ENCODE measurements around the gene ARHGEF39.
A peak's percentile ranks its signal among the peaks of the same experiment; 100 is the strongest.
"Not testable (repeated sequence)": the region's sequence is repeated elsewhere in the genome, so short reads cannot be mapped to it uniquely, and the experiment has no call there.

The ARHGEF39 gene

GRCh38 chr9:35649431-35650340 lies 15.3 kb downstream of the ARHGEF39 start:
- DNase-seq: peak; percentile 65

- peak; percentile 94 for DNase-seq
These were observed 18.3 kb downstream of the ARHGEF39 start for GRCh38 chr9:35646533-35647265.

DNA sequence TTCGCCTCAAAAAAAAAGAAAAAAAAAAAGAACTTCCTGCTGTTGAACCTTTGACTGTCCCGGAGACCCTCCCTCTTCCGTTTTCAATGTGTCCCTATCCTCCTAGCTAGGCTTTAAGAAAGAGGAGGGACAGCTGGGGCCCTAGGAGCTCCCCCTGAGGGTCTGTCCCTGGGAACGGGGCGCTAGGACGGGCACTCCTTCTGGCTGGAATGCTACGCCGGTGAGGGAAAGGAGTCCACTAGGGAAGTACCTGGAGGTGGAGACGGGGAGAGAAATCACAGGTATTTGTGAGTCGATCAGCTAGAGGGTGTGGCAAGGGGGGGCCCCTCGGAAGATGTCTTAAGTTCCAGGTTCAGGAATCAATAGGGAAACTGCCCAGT lies 18.9 kb downstream of the ARHGEF39 start:
- peak; percentile 25 for DNase-seq

- DNase-seq: not testable (repeated sequence)
These were observed 19.3 kb downstream of the ARHGEF39 start for GRCh38 chr9:35645736-35646135.

DNA sequence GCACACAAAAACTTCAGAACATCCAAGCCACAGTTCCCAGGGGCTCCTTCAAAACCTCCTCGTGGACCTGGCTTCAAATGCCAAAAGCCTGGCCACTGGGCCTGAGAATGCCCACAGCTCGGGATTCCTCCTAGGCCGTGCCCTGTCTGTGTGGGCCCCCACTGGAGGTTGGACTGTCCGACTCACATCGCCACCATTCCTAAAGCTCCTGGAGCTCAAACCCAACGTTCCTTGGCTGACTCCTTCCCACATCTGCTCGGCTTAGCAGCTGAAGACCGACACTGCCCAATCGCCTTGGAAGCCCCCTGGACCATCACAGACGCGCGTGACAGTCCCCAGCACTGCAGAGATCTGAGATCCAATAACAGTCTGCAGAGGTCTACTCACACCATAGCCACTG lies 21.9 kb downstream of the ARHGEF39 start:
- no peak for DNase-seq

DNA sequence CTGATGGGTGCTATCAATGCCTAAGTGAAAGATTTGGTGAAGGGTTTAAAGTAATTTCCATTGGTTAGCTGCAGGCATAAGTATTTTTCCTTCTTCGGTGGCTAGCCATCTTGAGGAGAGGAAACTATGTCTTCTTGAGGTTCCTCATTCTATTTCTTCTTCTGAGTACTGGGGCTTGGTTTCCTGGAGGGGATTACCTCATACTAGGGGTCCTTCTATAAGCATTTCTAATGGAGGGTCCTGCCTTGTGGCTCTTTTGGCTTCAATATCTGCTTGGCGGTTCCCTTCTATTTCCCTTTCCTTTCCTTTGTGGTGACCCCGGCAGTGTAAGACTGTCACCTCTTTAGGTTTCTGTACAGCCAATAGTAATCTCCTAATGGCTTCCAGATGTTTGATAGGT lies 23.5 kb downstream of the ARHGEF39 start:
- not testable (repeated sequence) for DNase-seq

- not testable (repeated sequence) for DNase-seq
These were observed 24.6 kb downstream of the ARHGEF39 start for GRCh38 chr9:35640431-35640830.

DNA sequence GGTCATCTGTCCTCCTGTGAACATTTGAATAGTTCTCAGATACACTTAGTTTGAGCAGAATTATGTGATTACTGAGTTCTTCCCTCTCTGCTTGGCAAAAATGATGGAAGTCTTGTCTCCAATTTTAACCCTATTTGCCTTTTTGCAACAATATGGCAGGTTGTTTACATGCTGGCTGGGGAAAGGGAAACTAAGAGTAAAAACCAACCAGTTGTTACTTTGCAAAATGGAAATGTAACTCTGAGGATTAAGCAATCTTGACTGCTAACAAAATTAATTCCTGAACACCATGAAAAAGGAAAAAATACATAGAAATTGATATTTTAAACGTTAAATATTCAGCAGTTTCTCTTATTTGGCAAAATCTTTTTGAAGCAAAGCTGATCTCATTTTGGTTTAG lies 25.4 kb downstream of the ARHGEF39 start:
- DNase-seq: no peak

GRCh38 chr9:35639225-35639624 lies 25.8 kb downstream of the ARHGEF39 start:
- DNase-seq: not testable (repeated sequence)

DNA sequence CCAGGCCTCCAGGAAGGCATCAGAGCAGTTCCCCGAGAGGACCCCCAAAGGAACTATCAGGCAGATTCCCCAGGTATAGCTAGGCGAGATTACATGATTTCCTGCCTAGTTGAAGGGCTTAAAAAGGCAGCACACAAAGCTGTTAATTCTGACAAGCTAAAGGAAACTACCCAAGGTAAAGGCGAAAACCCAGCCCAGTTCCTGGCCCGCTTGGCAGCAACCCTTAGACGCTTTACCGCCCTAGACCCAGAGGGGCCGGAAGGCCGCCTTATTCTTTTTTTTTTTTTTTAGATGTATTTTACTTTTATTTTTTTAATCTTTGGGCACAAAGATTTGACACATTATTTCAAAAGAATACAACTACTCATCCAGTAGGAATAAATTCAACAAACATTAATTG lies 26.2 kb downstream of the ARHGEF39 start:
- DNase-seq: not testable (repeated sequence)

DNA sequence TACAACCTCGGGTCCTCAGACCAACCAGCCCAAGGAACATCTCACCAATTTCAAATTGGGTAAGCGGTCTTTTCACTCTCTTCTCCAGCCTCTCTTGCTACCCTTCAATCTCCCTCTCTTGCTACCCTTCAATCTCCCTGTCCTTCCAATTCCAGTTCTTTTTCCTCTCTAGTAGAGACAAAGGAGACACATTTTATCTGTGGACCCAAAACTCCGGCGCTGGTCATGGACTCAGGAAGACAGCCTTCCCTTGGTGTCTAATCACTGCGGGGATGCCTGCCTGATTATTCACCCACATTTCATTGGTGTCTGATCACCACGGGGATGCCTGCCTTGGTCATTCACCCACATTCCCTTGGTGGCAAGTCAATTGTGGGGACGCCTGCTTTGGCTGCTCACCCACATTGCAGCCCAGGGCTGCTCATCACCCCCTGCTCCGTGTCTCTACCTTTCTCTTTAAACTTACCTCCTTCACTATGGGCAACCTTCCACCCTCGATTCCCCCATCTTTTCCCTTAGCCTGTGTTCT lies 27.5 kb downstream of the ARHGEF39 start:
- not testable (repeated sequence) for DNase-seq

DNA sequence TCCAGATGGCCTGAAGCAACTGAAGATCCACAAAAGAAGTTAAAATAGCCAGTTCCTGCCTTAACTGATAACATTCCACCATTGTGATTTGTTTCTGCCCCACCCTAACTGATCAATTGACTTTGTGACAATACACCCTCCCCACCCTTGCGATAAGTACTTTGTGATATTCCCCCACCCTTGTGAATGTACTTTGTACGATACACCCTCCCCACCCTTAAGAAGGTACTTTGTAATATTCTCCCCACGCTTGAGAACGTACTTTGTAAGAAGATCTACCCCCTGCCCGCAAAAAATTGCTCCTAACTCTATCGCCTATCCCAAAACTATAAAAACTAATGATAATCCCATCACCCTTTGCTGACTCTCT lies 28.1 kb downstream of the ARHGEF39 start:
- not testable (repeated sequence) for DNase-seq

DNA sequence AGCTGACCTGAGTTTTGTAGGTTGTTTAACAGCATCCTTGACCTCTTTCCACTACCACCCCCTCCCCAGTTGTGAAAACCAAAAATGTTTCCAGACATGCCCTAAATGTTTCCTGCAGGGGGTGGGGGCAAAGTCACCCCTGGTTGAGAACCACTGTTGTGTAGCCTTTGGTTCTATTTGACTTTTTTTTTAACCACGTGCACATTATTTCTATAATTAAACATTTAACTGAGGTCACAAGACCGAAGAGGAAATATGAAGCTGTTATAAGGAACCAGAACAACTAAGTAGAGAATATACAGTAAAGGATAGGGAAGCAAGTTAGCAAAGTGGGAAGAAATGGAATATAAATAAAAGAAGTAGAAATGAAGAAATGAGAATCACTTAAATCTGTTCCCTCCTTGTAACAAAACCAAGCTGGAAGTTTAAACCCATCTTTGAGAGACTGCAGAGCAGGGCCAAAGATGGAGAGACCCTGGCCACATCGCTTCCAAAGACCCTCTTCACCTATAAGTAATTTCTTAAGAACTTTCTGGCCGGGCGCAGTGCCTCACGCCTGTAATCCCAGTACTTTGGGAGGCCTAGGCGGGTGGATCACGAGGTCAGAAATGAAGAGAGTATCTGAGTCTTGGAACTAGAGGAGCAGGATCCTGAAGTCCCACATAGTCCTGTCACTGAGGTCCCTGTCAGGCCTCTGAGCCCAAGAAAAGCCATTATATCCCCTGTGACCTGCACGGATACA lies 28.7 kb downstream of the ARHGEF39 start:
- no peak for DNase-seq

DNA sequence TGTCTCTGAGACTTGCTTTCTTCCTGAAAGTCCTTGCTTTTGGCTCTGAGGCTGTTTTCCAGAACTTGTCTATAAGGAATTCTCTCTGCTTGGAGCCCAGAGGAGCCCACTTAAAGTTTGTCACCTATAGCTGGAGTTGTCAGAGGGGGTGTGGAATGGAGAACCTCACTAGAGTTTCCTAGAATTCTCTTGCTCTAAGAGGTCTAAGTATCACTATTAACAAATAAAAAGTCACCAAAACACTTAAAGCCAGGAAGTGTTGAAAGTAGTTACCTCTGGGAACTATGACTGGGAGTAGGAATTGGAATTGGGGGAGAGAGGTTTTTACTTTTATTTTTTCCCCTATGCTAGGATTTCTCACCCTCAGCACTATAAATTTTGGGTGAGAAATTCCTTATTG lies 29.3 kb downstream of the ARHGEF39 start:
- DNase-seq: no peak

DNA sequence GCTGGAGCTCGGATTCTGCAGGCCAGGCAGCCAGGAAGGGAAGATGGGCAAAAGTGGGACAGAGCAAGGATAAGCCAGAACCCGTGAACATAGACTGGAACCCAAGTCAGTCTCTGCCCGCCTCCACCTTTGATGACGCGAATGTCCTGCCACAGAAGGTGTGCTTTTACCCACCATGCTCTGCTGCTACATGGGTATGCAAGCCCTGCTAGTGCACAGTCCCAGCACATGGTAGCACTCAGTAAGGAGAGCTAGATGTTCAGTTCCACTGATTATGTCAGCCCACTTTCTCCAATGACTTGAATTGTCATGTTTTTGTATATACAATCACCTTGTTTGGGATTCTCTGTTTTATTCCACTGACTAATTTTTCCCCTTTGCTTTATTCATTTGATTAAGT lies 35.4 kb downstream of the ARHGEF39 start:
- DNase-seq: no peak

DNA sequence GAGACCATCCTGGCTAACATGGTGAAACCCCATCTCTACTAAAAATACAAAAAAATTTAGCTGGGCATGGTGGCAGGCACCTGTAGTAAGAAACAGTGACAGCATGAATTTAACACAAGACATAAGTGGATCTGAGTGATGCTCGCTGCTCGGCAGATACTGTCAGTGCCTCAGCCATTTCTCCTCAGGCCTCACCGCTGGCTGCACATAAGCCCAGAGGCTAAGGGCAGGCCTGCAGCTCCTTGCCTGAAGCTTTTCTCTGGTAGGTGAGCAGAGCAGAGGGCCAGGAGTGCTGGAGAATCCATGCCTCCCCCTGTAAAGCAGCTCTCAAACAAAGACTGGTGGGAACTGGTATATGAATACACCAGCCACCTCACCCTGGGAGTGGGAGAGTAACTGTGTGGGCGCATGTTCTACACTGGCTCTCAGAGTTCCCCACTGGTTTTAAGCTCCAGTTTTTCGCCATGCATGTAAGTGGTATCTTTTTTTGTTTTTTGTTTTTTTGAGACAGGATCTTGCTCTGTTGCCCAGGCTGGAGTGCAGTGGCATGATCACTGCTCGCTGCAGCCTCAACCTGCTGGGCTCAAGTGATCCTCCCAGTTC lies 36.5 kb downstream of the ARHGEF39 start:
- no peak for DNase-seq

GRCh38 chr9:35627575-35627974 lies 37.4 kb downstream of the ARHGEF39 start:
- DNase-seq: no peak

DNA sequence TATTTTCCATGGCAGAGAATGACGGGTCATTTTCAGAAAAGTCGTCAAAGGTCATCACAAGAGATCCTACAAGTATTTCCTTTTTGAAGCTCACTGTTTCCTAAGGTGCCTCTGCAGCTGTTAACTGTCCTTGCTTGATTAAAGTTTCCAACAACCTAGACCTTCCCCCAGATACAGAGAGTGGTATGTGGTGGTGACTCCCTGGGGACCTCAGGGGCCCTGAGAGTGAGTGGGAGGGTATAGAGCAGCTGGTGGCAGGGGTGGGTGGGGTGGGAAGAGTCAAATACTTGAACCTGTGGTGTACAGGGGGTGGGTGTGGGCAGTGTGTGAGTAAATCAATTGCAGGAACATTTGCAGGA lies 45.2 kb downstream of the ARHGEF39 start:
- no peak for DNase-seq

DNA sequence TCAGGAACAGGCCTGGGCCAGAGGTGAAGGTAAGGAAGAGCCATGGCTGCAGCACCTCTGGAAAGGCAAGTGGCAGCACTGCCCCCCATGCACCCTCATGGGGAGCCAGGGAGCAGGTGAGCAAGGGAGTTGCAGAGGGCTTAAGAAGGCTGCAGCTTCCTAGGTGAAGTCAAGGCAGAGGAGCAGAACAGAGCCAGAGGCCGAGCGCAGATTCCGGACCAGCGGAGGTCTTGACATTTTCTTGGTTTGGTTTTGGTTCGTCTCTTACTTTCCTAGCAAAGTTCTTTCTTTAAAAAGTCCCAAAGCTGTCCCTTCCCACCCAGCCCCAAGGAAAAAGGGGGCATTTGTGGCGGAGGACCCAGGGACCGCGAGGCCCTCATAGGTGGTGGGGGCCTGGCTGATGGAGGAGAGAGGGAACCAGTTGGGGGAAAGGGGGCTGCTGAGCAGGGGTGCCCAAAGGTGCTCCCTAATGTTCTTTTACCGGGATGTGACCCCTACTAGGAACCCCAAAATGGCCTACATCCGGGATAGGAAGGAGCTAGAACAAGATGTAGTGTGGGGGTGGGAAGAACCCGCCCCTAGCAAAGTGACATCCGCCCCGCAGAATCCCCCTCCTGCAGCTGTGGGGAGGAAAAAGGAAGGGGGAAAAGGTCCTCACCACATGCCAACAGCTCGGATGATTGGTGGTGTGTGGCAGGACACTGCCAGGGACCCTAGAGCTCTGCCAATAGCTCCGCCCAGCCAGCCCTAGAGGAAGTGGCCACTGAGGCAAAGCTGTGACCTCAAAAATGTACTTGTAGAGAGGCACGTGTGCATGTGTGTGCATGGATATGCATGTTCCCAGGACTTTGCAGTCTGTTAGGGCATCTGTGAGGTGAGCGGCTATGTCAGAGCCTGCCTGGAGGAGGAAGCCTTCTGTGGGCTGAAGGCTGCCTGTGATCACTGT lies 45.9 kb downstream of the ARHGEF39 start:
- DNase-seq: peak; percentile 57

GRCh38 chr9:35618325-35618727 lies 46.7 kb downstream of the ARHGEF39 start, which contains the start of gene CD72:
CD72 (minus strand) TSS chr9:35618413; CDS start chr9:35618303, 110 bp downstream.
- no peak for DNase-seq

DNA sequence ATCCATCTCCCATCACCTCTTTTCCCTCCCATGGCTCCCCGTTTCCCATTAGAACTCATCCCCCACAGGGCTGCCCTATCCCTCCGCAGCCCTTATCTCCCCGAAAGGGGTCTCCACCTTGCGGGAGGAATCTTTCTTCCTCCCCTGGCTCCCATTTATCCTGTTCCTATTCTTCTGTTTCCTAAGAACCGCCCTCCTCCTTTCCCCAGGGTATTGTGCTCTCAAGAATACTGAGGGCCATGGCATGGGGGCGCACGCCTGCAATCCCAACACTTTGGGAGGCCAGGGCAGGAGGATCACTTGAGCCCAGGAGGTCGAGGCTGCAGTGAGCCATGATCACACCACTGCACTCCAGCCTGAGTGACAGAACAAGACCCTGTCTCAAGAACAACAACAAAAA lies 47.4 kb downstream of the ARHGEF39 start:
- no peak for DNase-seq

Measured in activated CD4-positive, alpha-beta T cell treated with anti-CD3 and anti-CD28 coated beads, Interleukin-10, Interleukin-2, amounts not matched to agents 100 ng/mL and 50 ng/mL, durations not matched to agents 16 hours and 8 hours (primary cell).